PC-3 (cell line): ENCODE results near the gene TMEM18. TPM values are rescaled to one million over a fixed set of nuclear protein-coding genes. Genes with fewer than 3 reads are reported as not detected.

Experiments
- ATAC-seq: fragments of 200-7000 bp; cut with Tn5 transposase; 2 replicates; pipeline ENCODE4 v1.9.1; 2020; ENCODE audit warnings: mild to moderate bottlenecking, moderate library complexity
- BruUV-seq: library from RNA; stranded (reverse); fragments of 400-500 nt; replicated peaks from 2 replicates; lab custom pipeline; 2021; lab: Mats Ljungman, UMichigan
- CTCF ChIA-PET: fragments of 300-600 bp; sonication (Branson Sonifier 250); formaldehyde crosslinking; loops from one replicate; lab custom pipeline; 2022; ENCODE audit warnings: antibody characterized with exemption; lab: Charles Lee
- POLR2A ChIA-PET: fragments of 300-600 bp; sonication (Branson Sonifier 250); formaldehyde crosslinking; loops from one replicate; lab custom pipeline; 2022; ENCODE audit warnings: antibody characterized with exemption; ENCODE audit not compliant: unreplicated experiment; lab: Charles Lee
- DNase-seq: peaks from one replicate; pipeline ENCODE4 v3.0.0-alpha.2; 2015
- H2AFZ ChIP-seq: fragments of 300-600 bp; sonication (generic); 2 replicates; pipeline ENCODE4 v1.6.0; 2016; ENCODE audit warnings: antibody characterized with exemption, low read length
- H3F3A ChIP-seq: fragments of 300-600 bp; sonication (generic); one replicate; pipeline ENCODE4 v1.6.0; 2017; ENCODE audit warnings: antibody characterized with exemption, low read length, control low read depth, mild to moderate bottlenecking; ENCODE audit not compliant: unreplicated experiment
- H3K27ac ChIP-seq: fragments of 300-600 bp; sonication (generic); 2 replicates; pipeline ENCODE4 v1.5.1; 2016; ENCODE audit warnings: mild to moderate bottlenecking, low read length
- H3K27me3 ChIP-seq: fragments of 300-600 bp; sonication (generic); 2 replicates; pipeline ENCODE4 v1.6.1; 2016; ENCODE audit warnings: low read length, mixed read lengths
- H3K36me3 ChIP-seq: fragments of 300-600 bp; sonication (generic); 2 replicates; pipeline ENCODE4 v1.6.1; 2016; ENCODE audit warnings: low read depth, mixed run types, low read length, mixed read lengths
- H3K4me1 ChIP-seq: fragments of 300-600 bp; sonication (generic); 2 replicates; pipeline ENCODE4 v1.5.1; 2016; ENCODE audit warnings: low read length; ENCODE audit not compliant: insufficient read depth
- H3K4me2 ChIP-seq: fragments of 300-600 bp; sonication (generic); 2 replicates; pipeline ENCODE4 v1.6.0; 2016; ENCODE audit warnings: low read length
- H3K4me3 ChIP-seq: fragments of 300-600 bp; sonication (generic); 2 replicates; pipeline ENCODE4 v1.5.1; 2016; ENCODE audit warnings: mild to moderate bottlenecking, low read length, mixed read lengths
- H3K79me2 ChIP-seq: fragments of 300-600 bp; sonication (generic); 2 replicates; pipeline ENCODE4 v1.6.1; 2017; ENCODE audit warnings: low read length, mixed read lengths
- H3K9ac ChIP-seq: fragments of 300-600 bp; sonication (generic); 2 replicates; pipeline ENCODE4 v1.6.0; 2016; ENCODE audit warnings: mild to moderate bottlenecking, low read length
- H3K9me2 ChIP-seq: fragments of 300-600 bp; sonication (generic); replicated peaks from 2 replicates; pipeline ENCODE4 v1.6.1; 2016; ENCODE audit warnings: mixed run types, low read length, mixed read lengths
- H3K9me3 ChIP-seq: fragments of 300-600 bp; sonication (generic); 2 replicates; pipeline ENCODE4 v1.6.1; 2016; ENCODE audit warnings: low read length, mixed read lengths
- H4K20me1 ChIP-seq: fragments of 300-600 bp; sonication (generic); 2 replicates; pipeline ENCODE4 v1.6.1; 2016; ENCODE audit warnings: low read length, mixed read lengths
- CTCF ChIP-seq: fragments of 300-600 bp; sonication (generic); conservative IDR thresholded peaks from 2 replicates; pipeline ENCODE4 v1.5.1; 2017; ENCODE audit warnings: antibody characterized with exemption, low read depth, mild to moderate bottlenecking, low read length
- EZH2 ChIP-seq: fragments of 300-600 bp; sonication (generic); IDR thresholded peaks from one replicate; pipeline ENCODE4 v1.6.1; 2017; ENCODE audit warnings: antibody characterized with exemption, mild to moderate bottlenecking, low read length; ENCODE audit not compliant: unreplicated experiment
- EZH2phosphoT487 ChIP-seq: fragments of 300-600 bp; sonication (generic); IDR thresholded peaks from 2 replicates; pipeline ENCODE4 v1.6.1; 2018; ENCODE audit warnings: mild to moderate bottlenecking, antibody characterized with exemption, low read length, borderline replicate concordance
- intact Hi-C: fragments of 100-400 bp; cut with micrococcal nuclease; formaldehyde crosslinking; loops from 2 replicates; pipeline ENCODE4 v1.9.0; 2023
- total RNA-seq: library from RNA; depleted of rRNA; stranded (reverse); fragments of >200 nt; gene quantifications from 2 replicates; pipeline ENCODE4 v1.2.3, GENCODE V29; 2014

TMEM18 gene
- total RNA-seq, 1 experiment from 2014 or later: 25.5 TPM

GRCh38 chr2:715854-716560 is 38.8 kb upstream of the TMEM18 start:
- TF ChIP-seq EZH2phosphoT487 (no peak), CTCF (peak; percentile 55), EZH2 (no peak)
- H4K20me1 ChIP-seq: no peaks in the 10 kb centered on the region
- intact Hi-C loops: loop anchor here (10.0 kb wide), 1 partner anchor 829 kb away; no protein-coding TSS in a partner anchor
- POLR2A ChIA-PET: no interaction called here
- CTCF ChIA-PET: interaction anchor here (0.6 to 0.7 kb wide), 2 partner anchors 145 to 366 kb away, joined by 3 read pairs; no protein-coding TSS in a partner anchor
- no peak overlapping the region for H3K4me3 ChIP-seq
- peaks cover 47% of the 10 kb centered on the region for H3K27me3 ChIP-seq
- no peaks in the 10 kb centered on the region for H3K79me2 ChIP-seq
- no peak overlapping the region for H2AFZ ChIP-seq
- no peaks in the 10 kb centered on the region for H3K36me3 ChIP-seq
- no peaks in the 10 kb centered on the region for H3F3A ChIP-seq
- no peak overlapping the region for H3K4me2 ChIP-seq
- no TSS peak for BruUV-seq
- ATAC-seq: peak; percentile 58; the same call in 1 of the 2 replicates
- H3K9me2 ChIP-seq: no peaks in the 10 kb centered on the region
- no peak overlapping the region for H3K27ac ChIP-seq
- no peak overlapping the region for H3K9ac ChIP-seq
- no peaks in the 10 kb centered on the region for H3K9me3 ChIP-seq
- H3K4me1 ChIP-seq: no peaks in the 10 kb centered on the region
- DNase-seq: peak; percentile 44

- no peaks in the 10 kb centered on the region for H3K4me1 ChIP-seq
- intact Hi-C loops: loop anchor here (10.0 kb wide), 1 partner anchor 830 kb away; no protein-coding TSS in a partner anchor
- ATAC-seq: no peak
- TF ChIP-seq EZH2: no peak
- no peak for TF ChIP-seq CTCF
- TF ChIP-seq EZH2phosphoT487: no peak
- H3K79me2 ChIP-seq: no peaks in the 10 kb centered on the region
- no peak overlapping the region for H3K27ac ChIP-seq
- no peak overlapping the region for H3K4me2 ChIP-seq
- H3K27me3 ChIP-seq: peaks cover 47% of the 10 kb centered on the region
- no peaks in the 10 kb centered on the region for H3K36me3 ChIP-seq
- no peaks in the 10 kb centered on the region for H3F3A ChIP-seq
- CTCF ChIA-PET: interaction anchor here (0.7 kb wide), 1 partner anchor 367 kb away, joined by 3 read pairs; no protein-coding TSS in a partner anchor
- H3K9me2 ChIP-seq: no peaks in the 10 kb centered on the region
- H4K20me1 ChIP-seq: no peaks in the 10 kb centered on the region
- POLR2A ChIA-PET: no interaction called here
- no peak for DNase-seq
- BruUV-seq: no TSS peak
- H3K4me3 ChIP-seq: no peak overlapping the region
- no peak overlapping the region for H3K9ac ChIP-seq
- no peak overlapping the region for H2AFZ ChIP-seq
- H3K9me3 ChIP-seq: no peaks in the 10 kb centered on the region
Observed at GRCh38 chr2:715038-715437, 37.8 kb upstream of the TMEM18 start.
